K562 (cell line): ENCODE results near the gene CDC42EP1. TPM values are rescaled to one million over a fixed set of nuclear protein-coding genes. Genes with fewer than 3 reads are reported as not detected.

Experiments used
- CHD1 ChIP-seq: fragments of 200-600 bp; sonication (generic); IDR thresholded peaks from one replicate; pipeline ENCODE4 v1.6.1; 2012; ENCODE audit warnings: mild to moderate bottlenecking, moderate library complexity, low read length, inconsistent platforms
- EP400 ChIP-seq: fragments of 450-650 bp; IDR thresholded peaks from 2 replicates; pipeline ENCODE4 v1.6.1; 2017; ENCODE audit warnings: antibody characterized with exemption, mild to moderate bottlenecking, moderate library complexity
- GTF3C2 ChIP-seq: IDR thresholded peaks from 3 replicates; pipeline ENCODE4 v1.6.1; 2011; ENCODE audit warnings: borderline replicate concordance, mild to moderate bottlenecking, moderate library complexity; ENCODE audit not compliant: insufficient read length; ENCODE audit errors: extremely low read depth
- HES1 ChIP-seq: fragments of 450-650 bp; IDR thresholded peaks from 2 replicates; pipeline ENCODE4 v1.6.1; 2016; ENCODE audit warnings: low read depth, mild to moderate bottlenecking, moderate library complexity
- KLF16 ChIP-seq: IDR thresholded peaks from 2 replicates; pipeline ENCODE4 v1.6.1; 2016; ENCODE audit warnings: antibody characterized with exemption
- MCM2 ChIP-seq: fragments of 450-650 bp; IDR thresholded peaks from 2 replicates; pipeline ENCODE4 v1.6.1; 2017; ENCODE audit warnings: low read depth, mild to moderate bottlenecking
- MTA3 ChIP-seq: fragments of 450-650 bp; formaldehyde crosslinking; IDR thresholded peaks from 2 replicates; pipeline ENCODE4 v1.6.1; 2017; ENCODE audit warnings: mild to moderate bottlenecking, borderline replicate concordance
- NKRF ChIP-seq: fragments of 450-650 bp; IDR thresholded peaks from 2 replicates; pipeline ENCODE4 v1.6.1; 2016; ENCODE audit warnings: borderline replicate concordance
- NONO ChIP-seq, 2 experiments: fragments of 200-400 bp in 1 of 2; fragments of 450-650 bp in 1 of 2; formaldehyde crosslinking in 1 of 2; IDR thresholded peaks; 2 replicates each; pipeline ENCODE4 v1.6.1; 2017; ENCODE audit warnings: low read depth in 2 of 2, mild to moderate bottlenecking in 2 of 2, moderate library complexity in 2 of 2, low read length in 1 of 2
- NRF1 ChIP-seq, 2 experiments: fragments of 450-650 bp; IDR thresholded peaks in 1 of 2; conservative IDR thresholded peaks in 1 of 2; 2 replicates each; pipeline ENCODE4 v1.6.1; 2014; ENCODE audit warnings: mild to moderate bottlenecking in 2 of 2
- POLR2AphosphoS2 ChIP-seq: IDR thresholded peaks from 2 replicates; pipeline ENCODE4 v1.6.1; 2012; ENCODE audit warnings: low read length, improper control_type of control experiment
- PREB ChIP-seq: sonication (generic); formaldehyde crosslinking; IDR thresholded peaks from 2 replicates; pipeline ENCODE4 v1.8.1; 2023; ENCODE audit warnings: mild to moderate bottlenecking, missing genetic modification reagents
- RBM39 ChIP-seq: fragments of 200-400 bp; formaldehyde crosslinking; optimal IDR thresholded peaks from 2 replicates; pipeline ENCODE3; 2018; ENCODE audit warnings: low read depth, low read length
- RHOXF2B ChIP-seq: fragments of 250-450 bp; sonication (Bioruptor Pico); conservative IDR thresholded peaks from 2 replicates; pipeline ENCODE4 v1.5.1; 2021
- SIX5 ChIP-seq, 2 experiments: IDR thresholded peaks; 2 replicates each; pipeline ENCODE4 v1.6.1; 2011; ENCODE audit warnings: low read length in 2 of 2, borderline replicate concordance in 1 of 2, low read depth in 1 of 2, mild to moderate bottlenecking in 1 of 2, moderate library complexity in 1 of 2; ENCODE audit not compliant: insufficient read depth in 1 of 2
- SMARCC2 ChIP-seq: fragments of 450-650 bp; IDR thresholded peaks from 2 replicates; pipeline ENCODE4 v1.6.1; 2017; ENCODE audit warnings: antibody characterized with exemption, moderate library complexity, mild to moderate bottlenecking, low read depth
- TEAD1 ChIP-seq, 2 experiments: fragments of 450-650 bp in 1 of 2; sonication (generic) in 1 of 2; formaldehyde crosslinking; IDR thresholded peaks; 2 replicates each; pipeline versions ENCODE4 v1.4.0 to v1.8.0; 2020 to 2022; ENCODE audit warnings: mild to moderate bottlenecking in 2 of 2, missing genetic modification reagents in 1 of 2
- THAP7 ChIP-seq: fragments of 250-450 bp; sonication (Bioruptor Pico); IDR thresholded peaks from 2 replicates; pipeline ENCODE4 v1.5.0; 2021
- ZNF274 ChIP-seq: IDR thresholded peaks from 2 replicates; pipeline ENCODE4 v1.6.1; 2011; ENCODE audit warnings: low read depth, mild to moderate bottlenecking, low read length, moderate library complexity, borderline replicate concordance
- polyA plus RNA-seq, 8 experiments: library from polyadenylated mRNA; depleted of rRNA in 4 of 8; stranded (reverse) in 5 of 8; unstranded in 3 of 8; fragments of >200 nt; fragmentation: Nextera tagmentation in 2 of 8; fragmentation: Illumina TruSeq in 1 of 8; extraction: Ambion mirVana in 2 of 8; extraction: Trizol in 1 of 8; gene quantifications; 2 replicates each; pipeline versions ENCODE4 v1.2.1 to v1.2.3, GENCODE V29; 2011 to 2014; ENCODE audit warnings: inconsistent platforms in 1 of 8, missing spikeins in 1 of 8
- total RNA-seq, 7 experiments: library from RNA; depleted of rRNA in 6 of 7; stranded (reverse); fragments of >200 nt in 6 of 7; fragmentation: Illumina TruSeq in 2 of 7; extraction: Trizol in 2 of 7; gene quantifications; 2 replicates each; pipeline versions ENCODE4 v1.2.1 to v1.2.3, GENCODE V29; 2011 to 2021; ENCODE audit warnings: low replicate concordance in 1 of 7

CDC42EP1 gene
- total and polyA plus RNA-seq, 9 of the 15 experiments (the other 6 are each of a cell fraction or from before 2014, with no cell fraction given): 0.67 to 70.2 (median 7.3) TPM

GRCh38 chr22:37561212-37562048 is 1.1 kb downstream of the CDC42EP1 start (continued):
- no peak for TF ChIP-seq GTF3C2
- peak; percentile 39; the same call in 1 of the 2 replicates for TF ChIP-seq KLF16
- TF ChIP-seq CHD1: peak; percentile 34
- peak; percentile 100 for TF ChIP-seq EP400
- 0 out of 2 replicates have a peak, but pooled peaks have one; percentile 27 for TF ChIP-seq NKRF
- TF ChIP-seq HES1: no peak
- 0 out of 4 replicates have a peak, but pooled peaks of 1 of the 2 experiments have one; percentile 11 for TF ChIP-seq NRF1 (conservative IDR thresholded peaks at IDR 0.05 in 1 of 2, IDR thresholded peaks at IDR 0.05 in 1 of 2)
- TF ChIP-seq MCM2: no peak
- peak in 1 of 2 experiments; percentile 23; a peak in 1 of 4 replicates for TF ChIP-seq NONO (IDR thresholded peaks at IDR 0.05; ENCODE audit: low read depth in 2 of 2, low read length in 1 of 2)
- TF ChIP-seq MTA3: peak; percentile 56; the same call in 1 of the 2 replicates
- TF ChIP-seq SMARCC2: peak; percentile 44; the same call in 1 of the 2 replicates
- no peak for TF ChIP-seq RHOXF2B (CRISPR knock-in tag)
- peak in 1 of 2 experiments; percentile 52; a peak in 2 of 4 replicates for TF ChIP-seq TEAD1 (CRISPR knock-in tag; IDR thresholded peaks at IDR 0.05)
- no peak for TF ChIP-seq SIX5 (IDR thresholded peaks at IDR 0.05; ENCODE audit: borderline replicate concordance in 1 of 2, insufficient read depth in 1 of 2, low read depth in 1 of 2, low read length in 2 of 2)
- TF ChIP-seq POLR2AphosphoS2: no peak
- TF ChIP-seq PREB: no peak
- TF ChIP-seq THAP7 (CRISPR knock-in tag): no peak
- TF ChIP-seq RBM39: no peak
- TF ChIP-seq ZNF274: no peak
